IPS-20b (cell line): Measurements from ENCODE around the gene OTOP3.

Experiments
- H3K27ac ChIP-seq: one replicate; pipeline ENCODE4 v1.5.1; 2013; ENCODE audit warnings: low read length
- H3K27me3 ChIP-seq: 2 replicates; pipeline ENCODE4 v1.6.1; 2013; ENCODE audit warnings: mild to moderate bottlenecking, low read length, inconsistent platforms; ENCODE audit not compliant: insufficient read depth
- H3K36me3 ChIP-seq: 2 replicates; pipeline ENCODE4 v1.6.1; 2013; ENCODE audit warnings: low read depth, mild to moderate bottlenecking, inconsistent platforms, low read length, moderate library complexity; ENCODE audit not compliant: insufficient read depth
- H3K4me1 ChIP-seq: 2 replicates; pipeline ENCODE4 v1.6.1; 2013; ENCODE audit warnings: mild to moderate bottlenecking, control low read depth, inconsistent platforms, low read length, moderate library complexity; ENCODE audit not compliant: insufficient read depth
- H3K4me3 ChIP-seq: 2 replicates; pipeline ENCODE4 v1.5.1; 2013; ENCODE audit warnings: mild to moderate bottlenecking, low read length, inconsistent platforms
- H3K9ac ChIP-seq: 2 replicates; pipeline ENCODE4 v1.6.1; 2013; ENCODE audit warnings: low read depth, mild to moderate bottlenecking, inconsistent platforms, low read length, moderate library complexity
- H3K9me3 ChIP-seq: 2 replicates; pipeline ENCODE4 v1.6.1; 2013; ENCODE audit warnings: mild to moderate bottlenecking, low read depth, low read length, inconsistent platforms; ENCODE audit not compliant: insufficient read depth

Gene OTOP3

GRCh38 chr17:74919440-74920305 lies 16.0 kb upstream of the OTOP3 start:
- H3K36me3 ChIP-seq, result no peaks in the 10 kb centered on the region
- no peaks in the 10 kb centered on the region for H3K9me3 ChIP-seq
- no peak overlapping the region for H3K27ac ChIP-seq
- peaks cover 48% of the 10 kb centered on the region for H3K27me3 ChIP-seq
- H3K4me3 ChIP-seq, result no peak overlapping the region
- H3K9ac ChIP-seq, result no peak overlapping the region
- H3K4me1 ChIP-seq, result peaks cover 3% of the 10 kb centered on the region; the same call in 1 of the 2 replicates

GRCh38 chr17:74920306-74920620 lies 15.4 kb upstream of the OTOP3 start:
- Histone ChIP-seq H3K4me3 (no peak overlapping the region), H3K4me1 (peaks cover 3% of the 10 kb centered on the region; the same call in 1 of the 2 replicates), H3K9ac (no peak overlapping the region), H3K9me3 (no peaks in the 10 kb centered on the region; the same call in 1 of the 2 replicates), H3K36me3 (no peaks in the 10 kb centered on the region), H3K27me3 (peaks cover 53% of the 10 kb centered on the region), H3K27ac (no peak overlapping the region)

- H3K9me3 ChIP-seq, result no peaks in the 10 kb centered on the region; the same call in 1 of the 2 replicates
- peaks cover 57% of the 10 kb centered on the region for H3K27me3 ChIP-seq
- H3K4me3 ChIP-seq, result no peak overlapping the region
- peaks cover 3% of the 10 kb centered on the region; the same call in 1 of the 2 replicates for H3K4me1 ChIP-seq
- H3K9ac ChIP-seq, result no peak overlapping the region
- H3K27ac ChIP-seq, result no peak overlapping the region
- H3K36me3 ChIP-seq, result no peaks in the 10 kb centered on the region
Observed at GRCh38 chr17:74920642-74921025, 15.1 kb upstream of the OTOP3 start.

- Histone ChIP-seq H3K9ac (no peak overlapping the region), H3K36me3 (no peaks in the 10 kb centered on the region), H3K27ac (no peak overlapping the region), H3K27me3 (peaks cover 62% of the 10 kb centered on the region), H3K4me1 (peaks cover 3% of the 10 kb centered on the region; the same call in 1 of the 2 replicates), H3K4me3 (no peak overlapping the region), H3K9me3 (no peaks in the 10 kb centered on the region; the same call in 1 of the 2 replicates)
Observed at GRCh38 chr17:74921026-74921681, 14.5 kb upstream of the OTOP3 start.

- H3K27me3 ChIP-seq, result peaks cover 68% of the 10 kb centered on the region
- H3K4me3 ChIP-seq, result no peak overlapping the region
- H3K4me1 ChIP-seq, result peaks cover 3% of the 10 kb centered on the region; the same call in 1 of the 2 replicates
- H3K9me3 ChIP-seq, result no peaks in the 10 kb centered on the region; the same call in 1 of the 2 replicates
- no peak overlapping the region for H3K9ac ChIP-seq
- no peaks in the 10 kb centered on the region for H3K36me3 ChIP-seq
- H3K27ac ChIP-seq, result no peak overlapping the region
Observed at GRCh38 chr17:74921769-74922168, 13.9 kb upstream of the OTOP3 start.

- no peak overlapping the region for H3K27ac ChIP-seq
- H3K4me3 ChIP-seq, result peak overlapping the region; percentile 68; the same call in 1 of the 2 replicates
- no peaks in the 10 kb centered on the region; the same call in 1 of the 2 replicates for H3K9me3 ChIP-seq
- peaks cover 3% of the 10 kb centered on the region; the same call in 1 of the 2 replicates for H3K4me1 ChIP-seq
- H3K27me3 ChIP-seq, result peaks cover 72% of the 10 kb centered on the region
- no peak overlapping the region for H3K9ac ChIP-seq
- no peaks in the 10 kb centered on the region for H3K36me3 ChIP-seq
Observed at GRCh38 chr17:74922172-74922571, 13.5 kb upstream of the OTOP3 start.

GRCh38 chr17:74922694-74923537 lies 12.8 kb upstream of the OTOP3 start, which contains the start of gene USH1G:
Gene USH1G (minus strand): TSS chr17:74923255. CDS start chr17:74923073, 182 bp downstream.
- Histone ChIP-seq H3K9me3 (no peaks in the 10 kb centered on the region; the same call in 1 of the 2 replicates), H3K27me3 (peaks cover 80% of the 10 kb centered on the region), H3K36me3 (no peaks in the 10 kb centered on the region), H3K27ac (no peak within 1 kb of the TSS), H3K9ac (no peak within 1 kb of the TSS), H3K4me1 (peaks cover 3% of the 10 kb centered on the region; the same call in 1 of the 2 replicates), H3K4me3 (peak within 1 kb of the TSS; percentile 68)

- Histone ChIP-seq H3K4me3 (peak overlapping the region; percentile 55; the same call in 1 of the 2 replicates), H3K27ac (no peak overlapping the region), H3K9me3 (no peaks in the 10 kb centered on the region; the same call in 1 of the 2 replicates), H3K4me1 (peaks cover 3% of the 10 kb centered on the region; the same call in 1 of the 2 replicates), H3K36me3 (no peaks in the 10 kb centered on the region), H3K9ac (no peak overlapping the region), H3K27me3 (peaks cover 88% of the 10 kb centered on the region)
Observed at GRCh38 chr17:74923538-74924249, 12.0 kb upstream of the OTOP3 start.

- Histone ChIP-seq H3K9me3 (no peaks in the 10 kb centered on the region; the same call in 1 of the 2 replicates), H3K4me1 (peaks cover 3% of the 10 kb centered on the region; the same call in 1 of the 2 replicates), H3K27me3 (peaks cover 94% of the 10 kb centered on the region), H3K27ac (no peak within 1 kb of the TSS), H3K4me3 (peak within 1 kb of the TSS; percentile 55; the same call in 1 of the 2 replicates), H3K9ac (no peak within 1 kb of the TSS), H3K36me3 (no peaks in the 10 kb centered on the region)
Observed at GRCh38 chr17:74924250-74924948, 11.3 kb upstream of the OTOP3 start, which contains the start of gene OTOP2. Gene OTOP2 (plus strand): TSS chr17:74924273. CDS start chr17:74924633, 360 bp downstream.

GRCh38 chr17:74925242-74925641 lies 10.5 kb upstream of the OTOP3 start:
- Histone ChIP-seq H3K36me3 (no peaks in the 10 kb centered on the region), H3K27me3 (peaks cover 92% of the 10 kb centered on the region), H3K9me3 (no peaks in the 10 kb centered on the region; the same call in 1 of the 2 replicates), H3K4me3 (no peak overlapping the region), H3K4me1 (peaks cover 3% of the 10 kb centered on the region; the same call in 1 of the 2 replicates), H3K27ac (no peak overlapping the region), H3K9ac (no peak overlapping the region)
